DMS153 (cell line): ENCODE data around the gene CPB2.

Experiments
- DNase-seq: peaks from one replicate; lab custom pipeline; 2025; lab: John Stamatoyannopoulos, UW

The CPB2 gene

GRCh38 chr13:46100191-46100815, 4.5 kb downstream of the CPB2 start:
- DNase-seq: no peak

GRCh38 chr13:46097663-46098062, 7.2 kb downstream of the CPB2 start:
- DNase-seq: no peak

GRCh38 chr13:46097015-46097414, 7.8 kb downstream of the CPB2 start:
- peak; percentile 92 for DNase-seq

GRCh38 chr13:46094478-46094877, 10.4 kb downstream of the CPB2 start:
- no peak for DNase-seq

GRCh38 chr13:46088821-46089562, 15.8 kb downstream of the CPB2 start:
- DNase-seq: no peak

GRCh38 chr13:46087481-46087880, 17.4 kb downstream of the CPB2 start:
- DNase-seq: no peak

- DNase-seq: no peak
Measured at GRCh38 chr13:46086985-46087384, 17.8 kb downstream of the CPB2 start.

GRCh38 chr13:46086421-46086922, 18.4 kb downstream of the CPB2 start:
- no peak for DNase-seq

GRCh38 chr13:46085737-46086136, 19.1 kb downstream of the CPB2 start:
- DNase-seq: no peak

GRCh38 chr13:46082324-46082723, 22.5 kb downstream of the CPB2 start:
- no peak for DNase-seq

GRCh38 chr13:46079770-46080169, 25.1 kb downstream of the CPB2 start:
- no peak for DNase-seq

GRCh38 chr13:46077265-46077664, 27.6 kb downstream of the CPB2 start:
- no peak for DNase-seq

GRCh38 chr13:46076827-46077226, 28.0 kb downstream of the CPB2 start:
- DNase-seq: no peak

- no peak for DNase-seq
Measured at GRCh38 chr13:46075811-46076210, 29.0 kb downstream of the CPB2 start.

GRCh38 chr13:46071590-46072249, 33.1 kb downstream of the CPB2 start:
- DNase-seq: no peak

- no peak for DNase-seq
Measured at GRCh38 chr13:46063292-46063691, 41.5 kb downstream of the CPB2 start.

- DNase-seq: no peak
Measured at GRCh38 chr13:46062185-46062584, 42.6 kb downstream of the CPB2 start.

- no peak for DNase-seq
Measured at GRCh38 chr13:46059405-46059804, 45.4 kb downstream of the CPB2 start.

- no peak for DNase-seq
Measured at GRCh38 chr13:46058268-46058667, 46.6 kb downstream of the CPB2 start.

- no peak for DNase-seq
Measured at GRCh38 chr13:46057256-46058015, 47.4 kb downstream of the CPB2 start.

GRCh38 chr13:46053162-46054012, 51.4 kb downstream of the CPB2 start:
- no peak for DNase-seq
